ENCODE data around the gene UQCRQ.
A peak's percentile ranks its signal among the peaks of the same experiment; 100 is the strongest.

The UQCRQ gene

GRCh38 chr5:132866342-132867045 lies at the start of gene UQCRQ, which contains the start of gene GDF9:
UQCRQ (plus strand) TSS chr5:132866642; CDS start chr5:132866882, 240 bp downstream.
GDF9 (minus strand) TSS chr5:132866469; CDS start chr5:132864533, 1,936 bp downstream.
- H3K36me3 Mint-ChIP-seq (ENCODE audit: low read depth), result peaks cover 30% of the 10 kb centered on the region
- no peaks in the 10 kb centered on the region for H3K9me3 Mint-ChIP-seq
- H3K4me3 Mint-ChIP-seq, result peak within 1 kb of the TSS; percentile 100
- H3K27me3 Mint-ChIP-seq, result no peaks in the 10 kb centered on the region
- peaks cover 33% of the 10 kb centered on the region for H3K4me1 Mint-ChIP-seq (ENCODE audit: low read depth)
- H3K27ac Mint-ChIP-seq, result peak within 1 kb of the TSS; percentile 100

DNA sequence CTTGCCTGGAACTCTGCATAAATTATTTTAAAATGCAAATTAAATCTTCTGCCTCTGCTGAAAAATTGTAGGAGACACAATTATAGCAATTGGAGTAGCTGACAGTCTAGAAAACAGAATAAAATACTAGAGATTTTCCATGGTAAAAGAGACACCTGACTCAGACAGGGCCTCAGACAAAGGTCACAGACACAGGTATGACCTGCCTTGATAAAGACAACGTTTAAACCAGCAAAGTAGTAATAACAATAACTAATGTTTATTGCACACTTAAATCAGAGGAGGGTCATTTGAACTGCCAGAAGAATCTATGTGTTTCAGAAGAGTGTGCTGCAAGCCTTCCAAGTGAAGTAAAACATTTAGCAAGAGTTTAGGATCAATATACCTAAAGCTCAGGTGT lies 49.4 kb upstream of the UQCRQ start:
- Mint-ChIP-seq H3K27ac (no peak overlapping the region), H3K36me3 (ENCODE audit: low read depth) (no peaks in the 10 kb centered on the region), H3K4me3 (no peak overlapping the region), H3K4me1 (ENCODE audit: low read depth) (peaks cover 24% of the 10 kb centered on the region), H3K27me3 (peaks cover 46% of the 10 kb centered on the region), H3K9me3 (no peaks in the 10 kb centered on the region)

- Mint-ChIP-seq H3K4me3 (peak overlapping the region; percentile 65), H3K27ac (no peak overlapping the region)
These were observed 47.0 kb upstream of the UQCRQ start for GRCh38 chr5:132819468-132819867.

DNA sequence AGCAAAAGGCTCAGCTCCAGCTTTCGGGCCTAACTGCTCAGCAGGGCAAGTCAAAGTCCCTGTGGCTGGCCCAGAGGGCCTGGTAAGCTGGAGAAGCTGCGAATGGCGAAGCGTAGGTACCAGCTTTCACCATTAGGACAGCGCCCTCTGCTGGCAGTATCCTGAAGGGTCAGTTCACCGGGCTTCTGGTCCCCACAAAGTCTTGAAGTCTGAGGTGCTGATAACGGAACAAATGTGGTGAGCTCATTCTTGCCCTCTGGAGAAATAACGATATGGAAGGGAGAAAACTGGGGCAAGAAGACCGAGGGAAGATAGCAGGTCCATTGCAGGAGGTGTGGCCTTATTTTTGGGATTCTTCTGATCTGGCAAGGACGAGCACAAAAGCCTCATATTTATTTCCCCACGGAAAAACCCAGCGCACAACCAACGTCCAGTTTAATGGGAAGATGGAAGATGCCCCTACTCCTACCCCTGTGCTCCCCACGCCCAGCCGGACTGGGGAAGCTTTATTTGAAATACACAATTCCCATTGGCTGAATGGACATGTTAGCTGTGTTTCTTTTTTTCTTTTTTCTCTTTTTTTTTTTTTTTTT lies 46.2 kb upstream of the UQCRQ start:
- no peak overlapping the region for H3K4me3 Mint-ChIP-seq
- H3K9me3 Mint-ChIP-seq, result no peaks in the 10 kb centered on the region
- H3K27me3 Mint-ChIP-seq, result peaks cover 52% of the 10 kb centered on the region
- H3K27ac Mint-ChIP-seq, result no peak overlapping the region
- H3K36me3 Mint-ChIP-seq (ENCODE audit: low read depth), result no peaks in the 10 kb centered on the region
- H3K4me1 Mint-ChIP-seq (ENCODE audit: low read depth), result peaks cover 15% of the 10 kb centered on the region

More at GRCh38 chr5:132819468-132819867, 47.0 kb upstream of the UQCRQ start:
- H3K4me1 Mint-ChIP-seq (ENCODE audit: low read depth), result peaks cover 15% of the 10 kb centered on the region
- no peaks in the 10 kb centered on the region for H3K36me3 Mint-ChIP-seq (ENCODE audit: low read depth)
- H3K27me3 Mint-ChIP-seq, result peaks cover 47% of the 10 kb centered on the region
- no peaks in the 10 kb centered on the region for H3K9me3 Mint-ChIP-seq

DNA sequence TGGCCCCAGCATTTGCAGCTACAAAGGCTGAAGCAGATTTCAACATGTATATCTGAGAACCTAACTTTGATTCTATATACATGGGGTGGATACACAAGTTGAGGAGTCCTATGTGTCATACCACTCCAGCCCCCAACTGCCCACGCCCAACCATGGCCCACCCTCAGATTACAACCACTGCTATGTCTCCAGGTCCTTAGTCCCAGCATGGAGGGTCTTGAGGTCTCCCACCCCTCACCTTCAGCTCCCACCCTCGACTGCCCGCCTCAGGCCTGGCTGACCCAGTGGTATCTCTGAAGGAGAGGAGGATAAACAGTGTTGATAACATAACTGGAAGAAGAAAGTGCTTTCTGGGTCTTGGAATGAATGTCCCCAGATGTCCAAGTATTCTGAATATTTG lies 45.1 kb upstream of the UQCRQ start:
- Mint-ChIP-seq H3K9me3 (no peaks in the 10 kb centered on the region), H3K36me3 (ENCODE audit: low read depth) (no peaks in the 10 kb centered on the region), H3K4me3 (no peak overlapping the region), H3K4me1 (ENCODE audit: low read depth) (peaks cover 15% of the 10 kb centered on the region), H3K27me3 (peaks cover 53% of the 10 kb centered on the region), H3K27ac (no peak overlapping the region)

GRCh38 chr5:132821791-132822190 lies 44.7 kb upstream of the UQCRQ start:
- no peak overlapping the region for H3K27ac Mint-ChIP-seq
- no peaks in the 10 kb centered on the region for H3K36me3 Mint-ChIP-seq (ENCODE audit: low read depth)
- H3K4me3 Mint-ChIP-seq, result no peak overlapping the region
- no peaks in the 10 kb centered on the region for H3K9me3 Mint-ChIP-seq
- H3K27me3 Mint-ChIP-seq, result peaks cover 57% of the 10 kb centered on the region
- peaks cover 15% of the 10 kb centered on the region for H3K4me1 Mint-ChIP-seq (ENCODE audit: low read depth)

- no peak overlapping the region for H3K4me3 Mint-ChIP-seq
- H3K9me3 Mint-ChIP-seq, result no peaks in the 10 kb centered on the region
- peaks cover 15% of the 10 kb centered on the region for H3K4me1 Mint-ChIP-seq (ENCODE audit: low read depth)
- no peak overlapping the region for H3K27ac Mint-ChIP-seq
- no peaks in the 10 kb centered on the region for H3K36me3 Mint-ChIP-seq (ENCODE audit: low read depth)
- peaks cover 67% of the 10 kb centered on the region for H3K27me3 Mint-ChIP-seq
These were observed 43.6 kb upstream of the UQCRQ start for GRCh38 chr5:132822650-132823480.

- H3K36me3 Mint-ChIP-seq (ENCODE audit: low read depth), result no peaks in the 10 kb centered on the region
- H3K9me3 Mint-ChIP-seq, result no peaks in the 10 kb centered on the region
- H3K4me3 Mint-ChIP-seq, result no peak overlapping the region
- peaks cover 15% of the 10 kb centered on the region for H3K4me1 Mint-ChIP-seq (ENCODE audit: low read depth)
- H3K27me3 Mint-ChIP-seq, result peaks cover 68% of the 10 kb centered on the region
- H3K27ac Mint-ChIP-seq, result no peak overlapping the region
These were observed 42.9 kb upstream of the UQCRQ start for GRCh38 chr5:132823481-132824050.

GRCh38 chr5:132824426-132824825 lies 42.0 kb upstream of the UQCRQ start:
- H3K9me3 Mint-ChIP-seq, result no peaks in the 10 kb centered on the region
- H3K4me3 Mint-ChIP-seq, result peak overlapping the region; percentile 45
- peaks cover 68% of the 10 kb centered on the region for H3K27me3 Mint-ChIP-seq

DNA sequence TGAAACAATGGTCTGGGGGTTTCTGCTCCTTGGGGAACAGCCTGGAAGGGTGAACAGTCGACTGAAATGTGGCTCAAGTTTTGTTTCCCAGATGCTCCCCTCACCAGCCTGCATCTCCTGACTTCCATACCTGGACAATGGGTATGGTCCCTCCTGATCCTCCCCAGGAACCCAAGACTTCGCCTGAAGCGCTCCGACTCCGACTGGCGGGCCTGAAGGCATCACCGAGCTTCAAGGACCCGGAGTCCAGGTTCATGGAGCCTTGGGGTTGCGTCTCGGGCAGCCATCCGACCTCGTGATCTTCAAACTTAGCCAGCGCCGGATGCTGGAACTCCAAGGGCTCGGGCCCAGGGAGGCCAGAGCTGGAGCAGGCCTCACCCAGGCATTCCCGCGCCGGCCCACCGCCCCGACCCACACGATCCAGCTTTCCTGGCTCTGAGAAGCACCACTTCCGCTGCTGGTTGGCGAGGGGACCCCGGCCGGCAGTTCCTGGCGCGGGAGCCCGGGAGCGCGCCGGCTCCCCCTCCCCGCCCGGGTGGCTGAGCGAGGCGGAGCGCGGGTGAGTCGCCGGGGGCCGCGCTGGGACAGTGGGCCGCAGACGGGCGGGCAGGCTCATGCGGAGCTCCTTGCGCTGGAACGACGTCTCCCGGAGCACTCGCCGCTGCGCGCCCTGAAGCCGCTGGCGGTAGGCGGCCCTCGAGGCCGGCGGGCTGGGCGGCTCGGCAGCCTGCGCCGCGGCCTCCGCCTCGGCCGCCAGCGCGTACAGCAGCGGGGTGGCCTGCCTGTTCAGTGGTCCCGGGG lies 41.2 kb upstream of the UQCRQ start:
- no peaks in the 10 kb centered on the region for H3K36me3 Mint-ChIP-seq (ENCODE audit: low read depth)
- peaks cover 69% of the 10 kb centered on the region for H3K27me3 Mint-ChIP-seq
- H3K9me3 Mint-ChIP-seq, result no peaks in the 10 kb centered on the region
- no peak overlapping the region for H3K27ac Mint-ChIP-seq
- peak overlapping the region; percentile 45 for H3K4me3 Mint-ChIP-seq
- peaks cover 8% of the 10 kb centered on the region for H3K4me1 Mint-ChIP-seq (ENCODE audit: low read depth)

More at GRCh38 chr5:132824426-132824825, 42.0 kb upstream of the UQCRQ start:
- Mint-ChIP-seq H3K27ac (no peak overlapping the region), H3K4me1 (ENCODE audit: low read depth) (peaks cover 16% of the 10 kb centered on the region), H3K36me3 (ENCODE audit: low read depth) (no peaks in the 10 kb centered on the region)

- H3K4me1 Mint-ChIP-seq (ENCODE audit: low read depth), result peaks cover 5% of the 10 kb centered on the region
- H3K36me3 Mint-ChIP-seq (ENCODE audit: low read depth), result no peaks in the 10 kb centered on the region
These were observed 40.5 kb upstream of the UQCRQ start for GRCh38 chr5:132825834-132826391.

DNA sequence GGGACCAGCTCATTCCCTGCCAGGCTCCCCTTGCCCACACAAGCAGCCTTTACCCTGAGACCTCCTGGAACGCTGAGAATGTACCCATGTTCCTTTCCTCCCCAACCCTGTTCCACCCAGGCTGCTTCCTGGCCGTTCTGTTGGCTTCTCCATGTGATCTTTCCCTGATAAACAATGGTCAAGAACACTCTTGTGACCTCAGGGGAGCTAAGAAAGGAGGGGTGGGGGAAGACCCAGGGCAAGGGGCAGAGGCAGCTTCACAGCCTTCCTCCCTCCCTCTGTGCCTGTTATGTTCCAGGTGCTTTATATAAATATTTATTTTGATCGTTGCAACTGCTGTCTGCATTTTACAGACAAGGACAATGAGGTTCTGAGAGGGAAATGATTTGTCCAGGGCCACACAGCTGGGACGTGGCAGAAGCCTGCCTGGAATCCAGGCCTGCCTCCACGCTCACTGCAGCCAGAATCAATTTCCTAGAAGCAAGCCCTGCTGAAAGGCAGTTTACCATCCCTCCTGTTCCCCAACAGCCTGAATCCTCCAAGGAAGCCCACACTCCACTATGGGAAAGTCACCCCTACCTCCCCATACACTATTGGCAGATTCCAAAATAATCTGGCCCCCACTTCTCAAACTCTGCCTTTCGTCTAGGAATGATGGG lies 39.9 kb upstream of the UQCRQ start:
- H3K4me1 Mint-ChIP-seq (ENCODE audit: low read depth), result peaks cover 11% of the 10 kb centered on the region
- H3K4me3 Mint-ChIP-seq, result peak overlapping the region; percentile 19
- peaks cover 70% of the 10 kb centered on the region for H3K27me3 Mint-ChIP-seq
- no peak overlapping the region for H3K27ac Mint-ChIP-seq
- no peaks in the 10 kb centered on the region for H3K36me3 Mint-ChIP-seq (ENCODE audit: low read depth)
- H3K9me3 Mint-ChIP-seq, result no peaks in the 10 kb centered on the region

More at GRCh38 chr5:132825834-132826391, 40.5 kb upstream of the UQCRQ start:
- Mint-ChIP-seq H3K27me3 (peaks cover 67% of the 10 kb centered on the region), H3K9me3 (no peaks in the 10 kb centered on the region), H3K4me3 (peak overlapping the region; percentile 20), H3K27ac (no peak overlapping the region)

DNA sequence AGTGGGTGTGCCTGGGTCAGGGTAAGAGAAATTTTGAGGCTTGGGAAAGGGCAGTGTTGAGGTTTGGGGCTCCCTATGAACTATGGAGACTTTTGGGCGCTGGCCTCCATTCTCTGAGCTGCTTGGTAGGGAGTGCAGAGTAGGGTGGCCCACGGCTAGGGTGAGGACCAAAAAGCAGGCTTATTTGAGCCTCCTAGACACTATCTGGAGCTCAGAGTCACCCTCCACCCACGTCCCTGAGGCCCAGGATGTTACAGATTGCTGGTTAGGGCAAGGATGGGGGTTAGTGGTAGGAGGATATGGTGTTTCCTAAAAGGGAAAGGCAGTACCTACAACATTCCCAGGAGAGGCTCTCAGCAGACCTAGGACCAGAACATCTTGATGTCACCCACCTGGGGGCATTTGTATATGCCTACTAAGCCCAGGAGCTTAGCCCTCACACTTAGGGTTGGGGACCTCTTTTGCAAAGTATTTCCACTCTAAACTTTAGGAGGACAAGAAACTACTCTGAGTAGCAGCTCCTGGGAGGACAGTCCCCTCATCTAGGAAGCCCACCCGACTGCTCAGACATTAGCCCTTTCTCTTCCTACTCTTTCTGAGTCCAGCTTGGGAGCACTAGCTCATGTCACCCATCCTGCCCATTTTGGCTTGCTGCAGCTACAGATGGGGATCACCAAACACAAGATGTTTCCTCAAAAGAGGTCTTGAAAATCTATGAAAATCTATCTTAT lies 38.3 kb upstream of the UQCRQ start:
- peaks cover 65% of the 10 kb centered on the region for H3K27me3 Mint-ChIP-seq
- no peaks in the 10 kb centered on the region for H3K36me3 Mint-ChIP-seq (ENCODE audit: low read depth)
- no peak overlapping the region for H3K4me3 Mint-ChIP-seq
- no peaks in the 10 kb centered on the region for H3K9me3 Mint-ChIP-seq
- no peak overlapping the region for H3K27ac Mint-ChIP-seq
- peaks cover 11% of the 10 kb centered on the region for H3K4me1 Mint-ChIP-seq (ENCODE audit: low read depth)
